Measurements from ENCODE around the gene EVI2B. TPM values are rescaled to one million over a fixed set of nuclear protein-coding genes. Genes with fewer than 3 reads are reported as not detected.

Gene EVI2B
- total and polyA plus RNA-seq, 12 donors, result 0.67 to 16.7 (median 7.6) TPM

DNA sequence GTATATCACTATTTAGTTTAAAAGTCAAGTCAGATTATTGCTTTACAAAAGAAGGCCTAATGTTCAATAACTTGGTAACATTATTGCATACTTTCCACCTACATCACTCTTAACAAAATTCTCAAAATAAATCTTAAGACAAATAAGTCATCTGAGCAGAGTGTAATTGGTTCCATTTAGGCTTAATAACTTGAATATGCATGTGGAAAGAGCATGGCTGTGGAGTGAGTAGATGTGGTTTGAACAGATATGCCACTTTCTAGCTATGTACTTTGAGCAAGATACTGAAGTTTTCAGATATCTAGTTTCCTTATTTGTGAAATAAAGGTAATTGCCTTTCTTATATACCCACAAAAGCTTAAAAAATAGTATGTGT, 14.3 kb upstream of the EVI2B start:
- H3K9me3 ChIP-seq (replicated peaks in 1 of 3), result no peaks in the 10 kb centered on the region
- no peaks in the 10 kb centered on the region for H3K4me1 ChIP-seq (replicated peaks in 1 of 2)
- H3K27me3 ChIP-seq, result no peaks in the 10 kb centered on the region
- no peak for DNase-seq
- TF ChIP-seq, protein P1, sequence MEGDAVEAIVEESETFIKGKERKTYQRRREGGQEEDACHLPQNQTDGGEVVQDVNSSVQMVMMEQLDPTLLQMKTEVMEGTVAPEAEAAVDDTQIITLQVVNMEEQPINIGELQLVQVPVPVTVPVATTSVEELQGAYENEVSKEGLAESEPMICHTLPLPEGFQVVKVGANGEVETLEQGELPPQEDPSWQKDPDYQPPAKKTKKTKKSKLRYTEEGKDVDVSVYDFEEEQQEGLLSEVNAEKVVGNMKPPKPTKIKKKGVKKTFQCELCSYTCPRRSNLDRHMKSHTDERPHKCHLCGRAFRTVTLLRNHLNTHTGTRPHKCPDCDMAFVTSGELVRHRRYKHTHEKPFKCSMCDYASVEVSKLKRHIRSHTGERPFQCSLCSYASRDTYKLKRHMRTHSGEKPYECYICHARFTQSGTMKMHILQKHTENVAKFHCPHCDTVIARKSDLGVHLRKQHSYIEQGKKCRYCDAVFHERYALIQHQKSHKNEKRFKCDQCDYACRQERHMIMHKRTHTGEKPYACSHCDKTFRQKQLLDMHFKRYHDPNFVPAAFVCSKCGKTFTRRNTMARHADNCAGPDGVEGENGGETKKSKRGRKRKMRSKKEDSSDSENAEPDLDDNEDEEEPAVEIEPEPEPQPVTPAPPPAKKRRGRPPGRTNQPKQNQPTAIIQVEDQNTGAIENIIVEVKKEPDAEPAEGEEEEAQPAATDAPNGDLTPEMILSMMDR (IDR thresholded peaks at IDR 0.05), result no peak
- no peak for TF ChIP-seq POLR2A (IDR thresholded peaks at IDR 0.05)
- no peak overlapping the region for H3K27ac ChIP-seq
- H3K36me3 ChIP-seq (replicated peaks in 1 of 2), result peaks cover 0 to 8% of the 10 kb centered on the region in 2 donors
- intact Hi-C loops (cut with DNase I), result no loop called here
- H3K4me3 ChIP-seq, result no peak overlapping the region

DNA sequence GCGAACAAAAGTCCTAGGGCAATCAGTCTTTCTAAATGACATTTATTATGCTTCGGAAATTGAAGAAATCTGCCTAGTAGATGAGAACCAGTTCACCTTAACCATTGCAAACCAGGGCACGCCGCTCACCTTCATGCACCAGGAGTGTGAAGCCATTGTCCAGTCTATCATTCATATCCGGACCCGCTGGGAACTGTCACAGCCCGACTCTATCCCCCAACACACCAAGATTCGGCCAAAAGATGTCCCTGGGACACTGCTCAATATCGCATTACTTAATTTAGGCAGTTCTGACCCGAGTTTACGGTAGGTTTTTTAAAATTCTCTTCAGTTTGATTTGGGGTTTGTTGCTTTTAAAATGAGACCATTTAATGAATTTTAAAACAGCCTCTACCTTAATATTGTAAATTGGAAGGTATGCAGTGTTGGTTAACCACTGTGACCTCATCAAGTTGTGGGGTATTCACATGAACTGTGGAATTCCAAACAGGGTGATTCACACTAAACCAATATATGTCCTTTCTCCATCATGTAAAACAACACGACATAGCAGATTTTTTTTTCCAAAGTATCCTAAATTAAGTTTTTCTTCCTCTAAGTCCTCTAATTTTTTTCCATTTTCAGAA, 13.8 kb upstream of the EVI2B start:
- no peaks in the 10 kb centered on the region for H3K27me3 ChIP-seq
- no peak for DNase-seq
- TF ChIP-seq, protein P1 (IDR thresholded peaks at IDR 0.05), result no peak
- no peak for TF ChIP-seq POLR2A (IDR thresholded peaks at IDR 0.05)
- H3K4me1 ChIP-seq (replicated peaks in 1 of 2), result no peaks in the 10 kb centered on the region
- H3K36me3 ChIP-seq (replicated peaks in 1 of 2), result peaks cover 0 to 8% of the 10 kb centered on the region in 2 donors
- intact Hi-C loops (cut with DNase I), result no loop called here
- no peak overlapping the region for H3K27ac ChIP-seq
- H3K4me3 ChIP-seq, result no peak overlapping the region
- WGBS, 4 donors, result 96 to 98% (median 97%) methylated on average over 12 of the region's 12 CpGs
- H3K9me3 ChIP-seq (replicated peaks in 1 of 3), result no peaks in the 10 kb centered on the region

DNA sequence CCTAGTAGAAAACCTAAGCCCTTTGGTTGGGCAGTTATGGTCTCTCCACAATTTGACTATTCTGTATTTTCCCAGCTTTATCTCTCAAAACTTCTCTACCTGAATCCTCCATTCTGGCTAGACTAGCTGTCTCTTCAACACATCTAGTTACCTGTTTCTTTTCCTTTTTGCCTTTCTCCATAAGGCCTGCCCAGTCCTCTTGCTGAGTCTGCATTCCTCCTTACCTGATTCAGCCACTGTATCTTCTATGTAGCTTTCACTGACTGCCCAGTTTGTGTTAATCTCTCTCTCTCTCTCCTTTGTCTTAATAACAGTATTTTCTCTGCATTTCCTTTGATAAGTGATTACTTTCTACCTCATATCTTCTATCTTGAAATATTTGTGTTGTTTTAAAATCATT, 9.7 kb upstream of the EVI2B start:
- Histone ChIP-seq H3K36me3 (replicated peaks in 1 of 2) (peaks cover 0 to 8% of the 10 kb centered on the region in 2 donors), H3K9me3 (replicated peaks in 1 of 3) (no peaks in the 10 kb centered on the region), H3K27me3 (no peaks in the 10 kb centered on the region), H3K4me3 (no peak overlapping the region), H3K27ac (no peak overlapping the region), H3K4me1 (replicated peaks in 1 of 2) (no peaks in the 10 kb centered on the region)
- no peak for DNase-seq
- intact Hi-C loops (cut with DNase I), result no loop called here
- no peak for TF ChIP-seq POLR2A (IDR thresholded peaks at IDR 0.05)
- TF ChIP-seq, protein P1 (IDR thresholded peaks at IDR 0.05), result no peak

DNA sequence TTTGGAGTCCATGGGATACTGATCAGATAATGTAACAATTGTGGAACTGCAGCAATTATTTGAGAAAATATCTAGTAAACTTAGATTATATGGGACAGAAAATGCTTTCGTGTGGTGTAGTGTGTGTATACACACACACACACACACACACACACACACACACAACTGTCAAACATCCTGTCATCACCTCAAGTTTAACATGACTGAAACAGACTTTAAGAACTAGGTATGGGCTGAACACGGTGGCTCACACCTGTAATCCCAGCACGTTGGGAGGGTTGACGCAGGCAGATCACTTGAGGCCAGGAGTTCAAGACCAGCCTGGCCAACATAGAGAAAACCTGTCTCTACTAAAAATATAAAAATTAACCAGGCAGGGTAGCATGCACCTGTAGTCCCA, 8.1 kb upstream of the EVI2B start:
- H3K9me3 ChIP-seq (replicated peaks in 1 of 3), result no peaks in the 10 kb centered on the region
- TF ChIP-seq, protein P1 (IDR thresholded peaks at IDR 0.05), result no peak
- TF ChIP-seq POLR2A (IDR thresholded peaks at IDR 0.05), result no peak
- peaks cover 5 to 9% of the 10 kb centered on the region in 2 donors for H3K4me1 ChIP-seq (replicated peaks in 1 of 2)
- DNase-seq, result no peak
- intact Hi-C loops (cut with DNase I), result no loop called here
- no peaks in the 10 kb centered on the region for H3K27me3 ChIP-seq
- 89 to 95% (median 93%) methylated on average over 4 of the region's 4 CpGs for WGBS, 4 donors
- H3K36me3 ChIP-seq (replicated peaks in 1 of 2), result peaks cover 0 to 8% of the 10 kb centered on the region in 2 donors
- no peak overlapping the region for H3K27ac ChIP-seq
- H3K4me3 ChIP-seq, result no peak overlapping the region
